Measurements from ENCODE around the gene UMOD. TPM values are rescaled to one million over a fixed set of nuclear protein-coding genes. Genes with fewer than 3 reads are reported as not detected.

UMOD gene
- total and polyA plus RNA-seq, 7 donors = not detected

DNA sequence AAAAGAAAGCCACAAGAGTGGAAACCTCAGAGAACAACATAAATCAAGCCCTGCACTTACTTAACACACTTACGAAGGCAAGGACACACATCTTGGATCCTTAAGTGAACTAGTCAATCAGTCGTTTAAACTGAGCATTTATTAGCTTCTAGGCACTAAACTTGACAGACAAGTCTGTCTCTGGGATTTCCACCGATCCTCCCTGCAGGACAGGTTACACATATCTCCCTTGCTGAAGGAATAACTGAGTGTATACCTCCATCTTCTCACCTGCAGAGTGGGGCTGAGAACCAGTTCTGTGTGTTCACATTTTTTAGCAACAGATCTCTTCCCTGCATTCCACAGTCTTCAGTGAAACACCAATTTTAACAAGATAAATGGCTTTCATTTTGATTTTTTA is 34.1 kb downstream of the UMOD start:
- no peaks in the 10 kb centered on the region for H3K27me3 ChIP-seq (ENCODE audit: insufficient read depth in 3 of 3, low read length in 2 of 3)
- no peaks in the 10 kb centered on the region for H3K9me3 ChIP-seq
- intact Hi-C loops (cut with DNase I) = no loop called here
- WGBS, 3 donors = 59 to 65% (median 61%) methylated on average over 3 of the region's 3 CpGs
- no peak for DNase-seq
- TF ChIP-seq, protein P1, sequence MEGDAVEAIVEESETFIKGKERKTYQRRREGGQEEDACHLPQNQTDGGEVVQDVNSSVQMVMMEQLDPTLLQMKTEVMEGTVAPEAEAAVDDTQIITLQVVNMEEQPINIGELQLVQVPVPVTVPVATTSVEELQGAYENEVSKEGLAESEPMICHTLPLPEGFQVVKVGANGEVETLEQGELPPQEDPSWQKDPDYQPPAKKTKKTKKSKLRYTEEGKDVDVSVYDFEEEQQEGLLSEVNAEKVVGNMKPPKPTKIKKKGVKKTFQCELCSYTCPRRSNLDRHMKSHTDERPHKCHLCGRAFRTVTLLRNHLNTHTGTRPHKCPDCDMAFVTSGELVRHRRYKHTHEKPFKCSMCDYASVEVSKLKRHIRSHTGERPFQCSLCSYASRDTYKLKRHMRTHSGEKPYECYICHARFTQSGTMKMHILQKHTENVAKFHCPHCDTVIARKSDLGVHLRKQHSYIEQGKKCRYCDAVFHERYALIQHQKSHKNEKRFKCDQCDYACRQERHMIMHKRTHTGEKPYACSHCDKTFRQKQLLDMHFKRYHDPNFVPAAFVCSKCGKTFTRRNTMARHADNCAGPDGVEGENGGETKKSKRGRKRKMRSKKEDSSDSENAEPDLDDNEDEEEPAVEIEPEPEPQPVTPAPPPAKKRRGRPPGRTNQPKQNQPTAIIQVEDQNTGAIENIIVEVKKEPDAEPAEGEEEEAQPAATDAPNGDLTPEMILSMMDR (IDR thresholded peaks at IDR 0.05) = no peak
- no peaks in the 10 kb centered on the region for H3K4me1 ChIP-seq
- no peak overlapping the region for H3K4me3 ChIP-seq
- no peak for ATAC-seq
- no peaks in the 10 kb centered on the region for H3K36me3 ChIP-seq (ENCODE audit: insufficient read depth in 1 of 2, low read depth in 1 of 2)
- H3K27ac ChIP-seq = no peak overlapping the region

DNA sequence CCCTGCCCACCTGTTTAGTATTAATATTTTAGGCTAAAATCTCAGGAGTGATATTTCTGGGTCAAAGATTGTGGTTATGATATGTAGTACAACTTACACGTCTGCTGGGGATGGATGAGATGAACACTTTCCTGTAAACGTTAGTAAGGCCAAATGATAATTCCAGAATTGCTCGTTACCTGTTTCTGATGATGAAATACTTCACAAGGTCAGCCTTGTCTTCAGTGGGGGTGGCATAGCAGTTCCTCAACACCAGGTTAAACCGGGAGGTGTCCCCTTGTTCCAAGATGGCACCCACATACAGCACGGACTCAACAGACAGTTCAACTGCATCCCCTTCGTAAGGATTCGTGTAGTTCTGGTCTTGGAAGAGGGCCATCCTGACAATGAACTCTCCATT is 34.5 kb downstream of the UMOD start:
- Histone ChIP-seq H3K36me3 (ENCODE audit: insufficient read depth in 1 of 2, low read depth in 1 of 2) (no peaks in the 10 kb centered on the region), H3K9me3 (no peaks in the 10 kb centered on the region), H3K4me1 (no peaks in the 10 kb centered on the region), H3K27me3 (ENCODE audit: insufficient read depth in 3 of 3, low read length in 2 of 3) (no peaks in the 10 kb centered on the region), H3K4me3 (no peak overlapping the region), H3K27ac (no peak overlapping the region)
- DNase-seq = no peak
- intact Hi-C loops (cut with DNase I) = no loop called here
- ATAC-seq = no peak
- WGBS, 3 donors = 64 to 71% (median 68%) methylated on average over 7 of the region's 7 CpGs
- TF ChIP-seq, protein P1 (IDR thresholded peaks at IDR 0.05) = no peak

DNA sequence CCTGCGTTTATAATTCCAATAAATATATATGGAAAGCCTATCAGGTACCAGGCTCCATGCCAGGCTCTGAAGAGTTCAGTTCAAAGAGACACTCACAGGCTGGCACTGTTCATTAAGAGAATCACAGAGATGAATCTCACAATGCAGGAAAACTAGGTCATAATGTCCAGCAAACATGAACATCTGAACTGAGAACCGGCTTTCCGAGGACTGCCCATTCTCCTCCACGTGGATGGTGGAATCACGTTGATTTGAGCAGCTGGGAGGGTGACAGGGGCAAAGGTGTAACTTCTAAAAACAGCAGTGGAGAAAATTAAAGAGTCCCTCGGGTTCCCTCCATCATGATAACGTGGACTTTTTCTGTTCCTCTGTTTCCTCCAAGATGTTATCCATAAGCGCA is 35.4 kb downstream of the UMOD start:
- no peaks in the 10 kb centered on the region for H3K4me1 ChIP-seq
- H3K27me3 ChIP-seq (ENCODE audit: insufficient read depth in 3 of 3, low read length in 2 of 3) = no peaks in the 10 kb centered on the region
- no peak overlapping the region for H3K4me3 ChIP-seq
- TF ChIP-seq, protein P1 (IDR thresholded peaks at IDR 0.05) = no peak
- no peaks in the 10 kb centered on the region for H3K36me3 ChIP-seq (ENCODE audit: insufficient read depth in 1 of 2, low read depth in 1 of 2)
- ATAC-seq = no peak
- intact Hi-C loops (cut with DNase I) = no loop called here
- no peak overlapping the region for H3K27ac ChIP-seq
- WGBS, 3 donors = 38 to 39% (median 38%) methylated on average over 8 of the region's 8 CpGs
- DNase-seq = no peak
- H3K9me3 ChIP-seq = no peaks in the 10 kb centered on the region

GRCh38 chr16:20316715-20317114 is 35.8 kb downstream of the UMOD start:
- no peak overlapping the region for H3K27ac ChIP-seq
- DNase-seq (no peak), ATAC-seq (no peak)
- no peak overlapping the region for H3K4me3 ChIP-seq
- no peaks in the 10 kb centered on the region for H3K4me1 ChIP-seq
- H3K9me3 ChIP-seq = no peaks in the 10 kb centered on the region
- H3K36me3 ChIP-seq (ENCODE audit: insufficient read depth in 1 of 2, low read depth in 1 of 2) = no peaks in the 10 kb centered on the region
- H3K27me3 ChIP-seq (ENCODE audit: insufficient read depth in 3 of 3, low read length in 2 of 3) = no peaks in the 10 kb centered on the region
- 57 to 64% (median 57%) methylated on average over 5 of the region's 5 CpGs for WGBS, 3 donors
- TF ChIP-seq, protein P1 (IDR thresholded peaks at IDR 0.05) = no peak
- intact Hi-C loops (cut with DNase I) = no loop called here

DNA sequence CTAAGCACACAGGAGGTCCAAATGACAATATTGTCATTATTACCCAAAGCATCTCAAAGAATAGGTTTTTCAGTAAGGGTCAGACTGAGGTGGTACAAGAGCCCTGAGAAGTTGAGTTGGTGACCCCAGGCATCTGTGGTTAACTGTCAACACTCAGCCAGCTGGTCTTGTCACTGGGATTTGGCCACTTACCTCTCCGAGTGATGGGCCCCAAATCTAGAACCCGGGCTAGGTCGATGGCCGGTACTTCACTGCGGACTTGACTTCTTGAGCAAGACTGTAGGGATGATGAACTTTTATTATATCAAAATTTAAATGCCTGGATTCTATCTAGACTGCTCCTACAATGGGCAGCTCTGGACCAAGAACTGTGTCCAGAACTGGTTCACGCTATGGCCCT is 36.8 kb downstream of the UMOD start:
- H3K27me3 ChIP-seq (ENCODE audit: insufficient read depth in 3 of 3, low read length in 2 of 3) = no peaks in the 10 kb centered on the region

More for the DNA sequence above, 36.8 kb downstream of the UMOD start:
- no peaks in the 10 kb centered on the region for H3K9me3 ChIP-seq
- DNase-seq (no peak), ATAC-seq (no peak)
- 90 to 92% (median 90%) methylated on average over 6 of the region's 6 CpGs for WGBS, 3 donors
- no peak overlapping the region for H3K27ac ChIP-seq
- intact Hi-C loops (cut with DNase I) = no loop called here
- H3K4me1 ChIP-seq = no peaks in the 10 kb centered on the region
- no peak overlapping the region for H3K4me3 ChIP-seq
- TF ChIP-seq, protein P1 (IDR thresholded peaks at IDR 0.05) = no peak
- H3K36me3 ChIP-seq (ENCODE audit: insufficient read depth in 1 of 2, low read depth in 1 of 2) = no peaks in the 10 kb centered on the region

All from psoas muscle (tissue), 8 donors.